GDM1 (cell line): ENCODE measurements around the gene BRD2.
A peak's percentile ranks its signal among the peaks of the same experiment; 100 is the strongest.

Experiments used
- DNase-seq: peaks from one replicate; lab custom pipeline; 2025; lab: John Stamatoyannopoulos, UW

Gene BRD2

DNA sequence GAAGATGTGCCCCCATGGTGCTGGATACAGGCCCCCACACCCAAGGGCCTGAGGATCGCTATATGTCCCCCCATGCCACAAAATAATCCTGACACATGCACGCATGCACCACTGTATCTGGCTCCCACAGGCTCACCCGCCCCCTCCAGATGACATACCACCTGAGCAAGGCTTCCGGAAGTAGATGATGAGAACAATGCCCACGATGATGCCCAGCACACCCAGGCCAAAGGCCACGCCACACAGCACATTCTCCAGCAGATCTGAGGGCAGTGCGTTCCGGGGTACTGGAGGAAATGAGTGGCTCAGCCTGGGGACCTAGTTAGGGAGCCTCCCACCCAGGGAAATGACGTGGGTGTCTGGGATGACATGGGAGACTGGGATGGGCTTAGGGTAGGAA lies 19.3 kb upstream of the BRD2 start:
- DNase-seq = no peak

DNA sequence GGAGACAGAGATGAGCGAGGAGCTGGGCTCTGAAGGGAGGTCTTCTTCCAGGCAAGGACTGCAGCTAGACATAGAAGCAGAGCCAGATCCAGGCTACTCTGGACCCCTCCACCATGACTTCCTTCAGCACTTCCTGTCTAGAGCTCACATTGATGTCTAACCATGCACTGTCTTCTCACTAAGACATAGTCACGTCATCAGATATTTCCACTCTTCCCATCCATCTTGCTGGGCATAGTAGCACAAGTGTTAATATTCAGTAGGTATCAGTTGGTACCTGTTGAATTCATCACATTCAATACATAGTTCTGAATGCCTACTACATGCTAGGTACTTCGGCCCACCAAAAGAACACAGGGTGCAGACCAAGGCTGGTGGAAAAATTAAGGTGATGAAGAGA lies 18.4 kb upstream of the BRD2 start:
- DNase-seq = no peak

DNA sequence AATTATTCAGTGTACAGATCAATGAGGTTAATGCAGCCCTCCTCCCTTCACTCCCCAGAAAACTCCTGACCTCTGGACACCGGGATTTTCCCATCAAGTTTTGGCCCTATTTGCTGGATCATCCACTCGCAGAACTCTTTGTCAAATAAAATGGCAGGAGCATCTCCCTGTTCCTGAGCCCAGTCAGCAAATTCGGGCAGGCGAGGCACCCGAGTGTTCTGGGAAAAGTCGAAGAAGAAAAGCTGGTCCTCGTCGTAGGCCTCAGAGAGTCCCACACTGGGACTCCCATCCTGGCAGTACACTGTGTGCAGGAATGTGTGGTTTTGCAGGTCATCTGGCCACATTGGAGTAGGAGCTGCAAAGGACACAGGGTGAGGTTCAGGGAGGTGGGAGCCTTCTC lies 17.9 kb upstream of the BRD2 start:
- DNase-seq = no peak

DNA sequence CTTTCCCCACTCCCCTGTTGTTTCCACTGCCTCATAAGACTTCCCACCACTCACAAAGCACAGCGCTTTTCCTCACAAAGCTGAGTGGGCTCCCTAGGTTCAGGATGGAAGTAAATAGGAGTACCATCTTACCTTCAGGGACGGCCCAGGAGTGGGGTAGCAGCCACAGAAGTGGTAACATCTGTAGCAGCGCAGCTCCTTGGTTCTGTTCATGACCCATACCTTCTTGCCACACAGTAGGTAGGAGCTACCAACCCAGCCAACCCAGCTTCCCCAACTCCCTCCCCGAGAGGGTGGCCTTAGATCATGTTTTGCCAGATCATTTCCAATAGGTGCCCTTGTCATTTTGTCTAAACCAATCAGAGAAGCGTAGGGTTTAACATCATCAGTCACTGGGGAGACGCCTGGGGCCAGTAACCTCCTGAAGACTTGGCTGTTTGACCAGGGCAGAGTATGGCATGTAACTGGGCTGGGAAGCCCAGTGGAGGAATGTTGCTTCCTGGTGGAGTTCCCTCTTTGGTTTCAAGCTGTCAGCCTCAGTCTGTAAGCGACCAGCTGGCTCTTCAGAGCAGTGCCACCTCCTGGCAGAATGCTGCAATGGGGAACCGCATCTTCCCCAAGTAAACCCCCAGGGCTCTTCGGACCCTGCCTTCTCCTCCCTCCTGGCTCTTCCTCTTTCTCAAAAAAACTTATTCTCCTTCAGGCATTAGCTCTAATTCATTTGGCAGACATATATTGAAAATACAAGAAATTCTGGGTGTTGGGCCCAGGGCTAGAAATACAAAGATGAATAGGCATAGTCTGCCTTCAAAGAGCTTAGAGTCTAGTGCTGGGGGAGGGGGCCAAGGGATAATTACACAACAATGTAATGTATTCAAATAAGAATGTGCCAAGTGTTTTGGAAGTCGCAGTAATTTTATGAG lies 15.3 kb upstream of the BRD2 start, which contains the start of gene HLA-DMA:
Gene HLA-DMA, minus strand, starts transcription at position 281 of the 923 bp plus-strand sequence. Its CDS starts 61 bp downstream, at position 220.
- DNase-seq = peak; percentile 98

DNA sequence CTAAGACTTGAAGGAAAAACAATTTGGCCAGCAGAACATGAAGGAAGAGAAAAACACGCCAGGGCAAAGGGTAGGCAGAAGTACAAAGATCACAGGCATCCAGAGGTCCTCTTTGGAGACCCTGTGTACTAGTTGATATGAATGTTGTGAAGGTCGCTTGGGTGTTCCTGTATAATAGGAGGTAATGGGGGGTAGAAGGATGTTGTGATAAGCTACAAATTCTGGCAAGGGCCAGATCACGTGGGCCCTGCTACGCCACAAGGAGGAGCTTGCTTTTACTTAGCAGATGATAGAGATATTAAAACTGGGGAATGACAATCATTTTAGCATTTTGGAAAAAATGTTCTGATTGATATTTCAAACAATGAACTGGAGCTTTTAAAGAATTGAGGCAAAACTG lies 14.6 kb upstream of the BRD2 start:
- DNase-seq = no peak

DNA sequence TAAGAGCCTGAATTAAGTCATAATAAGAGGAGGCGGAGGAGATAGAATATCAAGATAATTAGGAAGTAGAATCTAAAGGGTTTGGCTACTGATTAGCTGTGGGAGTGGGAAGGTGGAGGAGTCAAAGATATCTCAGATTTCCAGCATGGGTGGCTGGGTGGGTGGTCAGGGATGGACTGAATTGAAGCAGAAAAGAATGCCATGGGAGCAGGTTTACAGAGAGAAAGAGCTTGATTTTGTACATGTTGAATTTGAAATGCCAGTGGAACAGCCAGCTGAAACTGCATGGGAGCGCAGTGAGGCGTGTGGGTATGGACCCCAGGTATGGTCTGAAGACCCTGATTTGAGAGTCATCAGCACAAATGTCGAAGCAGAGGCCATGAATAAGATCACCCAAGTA lies 14.1 kb upstream of the BRD2 start:
- no peak for DNase-seq

DNA sequence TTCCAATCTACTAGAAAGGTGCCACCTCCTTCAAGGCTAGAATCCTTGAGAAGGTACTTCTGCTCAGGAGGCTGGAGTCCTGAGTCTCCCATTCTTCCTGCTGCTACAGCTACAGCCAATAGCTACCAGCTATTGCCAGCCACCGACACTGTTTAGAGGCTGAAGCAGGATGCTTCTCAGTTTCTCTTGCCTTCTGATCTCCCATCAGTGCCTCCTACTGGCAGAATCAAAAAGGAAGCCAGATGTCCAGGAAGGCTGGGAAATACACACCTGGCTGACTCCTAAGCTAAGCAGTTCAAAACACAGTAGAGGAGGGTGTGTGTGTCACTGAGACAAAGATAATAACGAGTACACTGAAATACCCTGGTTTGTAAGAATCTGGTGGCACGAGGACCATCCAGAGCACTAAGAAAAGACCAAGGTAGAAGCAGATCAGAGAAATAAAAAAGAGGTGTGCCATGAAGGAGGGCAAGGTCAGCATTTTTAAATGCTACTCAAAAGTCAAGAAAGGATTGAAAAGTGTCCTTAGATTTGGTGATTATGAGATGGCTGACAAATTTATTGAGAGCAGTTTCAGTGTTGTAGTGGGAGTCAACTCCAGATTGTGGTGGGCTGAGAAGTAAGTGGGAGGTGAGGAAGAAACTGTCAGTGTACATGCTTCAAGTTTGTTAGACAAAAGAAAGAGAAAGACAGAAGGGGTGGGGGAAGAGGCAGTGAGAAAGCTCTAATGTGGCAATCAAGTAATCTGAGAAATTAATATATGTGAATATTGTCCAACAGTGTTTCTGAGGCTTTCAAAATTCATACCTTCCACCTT lies 13.2 kb upstream of the BRD2 start:
- DNase-seq = peak; percentile 30

DNA sequence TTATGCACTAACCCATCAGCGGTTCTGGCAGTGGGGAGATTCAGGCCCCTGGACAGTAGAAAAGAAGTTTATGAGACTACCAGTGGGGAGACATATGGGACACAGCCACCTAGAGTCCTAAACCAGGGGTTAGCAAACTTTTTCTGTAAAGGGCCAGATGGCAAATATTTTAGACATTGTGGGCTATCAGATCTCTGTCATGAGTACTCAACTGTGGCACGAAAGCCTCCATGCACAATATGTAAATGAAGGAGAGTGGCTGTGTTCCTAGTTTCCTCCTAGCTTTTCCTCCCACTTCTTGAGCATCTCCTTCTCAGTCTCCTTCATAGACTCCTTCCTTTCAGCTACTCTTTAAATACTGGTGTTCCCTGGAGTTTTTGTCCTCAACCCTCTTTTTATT lies 12.2 kb upstream of the BRD2 start:
- no peak for DNase-seq

DNA sequence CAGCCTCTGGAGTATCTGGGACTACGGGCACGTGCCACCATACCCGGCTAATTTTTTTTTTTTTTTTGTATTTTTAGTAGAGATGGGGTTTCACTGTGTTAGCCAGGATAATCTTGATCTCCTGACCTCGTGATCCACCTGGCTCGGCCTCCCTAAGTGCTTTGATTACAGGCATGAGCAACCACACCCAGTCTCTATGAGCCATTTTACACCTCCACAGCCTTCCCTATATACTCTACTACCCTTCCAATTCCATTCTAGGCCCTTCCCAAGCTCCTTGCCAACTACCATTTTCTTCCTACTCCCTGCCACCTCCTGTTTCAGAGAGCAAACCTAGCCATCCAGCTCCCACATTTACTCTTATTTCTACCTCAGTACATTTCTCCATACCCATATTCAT lies 7.8 kb upstream of the BRD2 start:
- DNase-seq = no peak

DNA sequence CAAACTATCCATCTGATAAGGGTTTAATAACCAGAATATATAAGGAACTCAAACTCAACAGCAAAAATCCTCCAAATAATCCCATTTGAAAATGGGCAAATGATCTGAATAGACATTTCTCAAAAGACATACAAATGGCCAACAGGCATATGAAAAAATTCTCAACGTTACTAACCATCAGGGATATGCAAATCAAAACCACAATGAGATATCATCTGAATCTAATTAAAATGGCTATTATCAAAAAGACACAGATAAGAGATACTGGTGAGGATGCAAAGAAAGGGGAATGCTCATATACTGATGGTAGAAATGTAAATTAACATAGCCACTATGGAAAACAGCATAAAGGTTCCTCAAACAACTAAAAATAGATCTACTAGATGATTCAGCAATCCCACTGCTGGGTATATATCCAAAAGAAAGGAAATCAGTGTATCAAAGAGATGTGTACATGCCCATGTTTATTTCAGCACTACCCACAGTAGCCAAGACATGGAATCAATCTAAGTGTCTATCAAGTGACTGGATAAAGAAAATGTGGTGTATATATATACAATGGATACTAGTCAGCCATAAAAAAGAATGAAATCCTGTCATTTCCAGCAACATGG lies 6.1 kb upstream of the BRD2 start:
- no peak for DNase-seq

DNA sequence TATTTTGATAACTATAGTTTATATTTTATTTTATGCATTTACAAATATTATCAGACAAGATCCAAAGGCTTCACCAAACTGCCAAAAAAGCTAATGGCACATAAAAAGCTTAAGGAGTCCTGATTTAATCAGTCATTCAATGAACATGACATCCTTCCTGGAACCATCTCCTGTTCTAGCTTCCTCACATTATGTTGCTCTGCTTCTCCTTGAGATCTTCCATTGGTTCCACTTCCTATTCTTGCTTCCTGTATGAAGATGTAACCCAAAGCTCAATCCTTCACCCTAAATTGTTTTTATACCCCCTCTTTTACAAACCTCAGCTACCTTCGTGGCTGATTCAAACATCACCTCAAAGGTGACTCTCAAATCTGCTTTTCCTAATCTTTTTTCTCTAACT lies 4.5 kb upstream of the BRD2 start:
- DNase-seq = no peak

DNA sequence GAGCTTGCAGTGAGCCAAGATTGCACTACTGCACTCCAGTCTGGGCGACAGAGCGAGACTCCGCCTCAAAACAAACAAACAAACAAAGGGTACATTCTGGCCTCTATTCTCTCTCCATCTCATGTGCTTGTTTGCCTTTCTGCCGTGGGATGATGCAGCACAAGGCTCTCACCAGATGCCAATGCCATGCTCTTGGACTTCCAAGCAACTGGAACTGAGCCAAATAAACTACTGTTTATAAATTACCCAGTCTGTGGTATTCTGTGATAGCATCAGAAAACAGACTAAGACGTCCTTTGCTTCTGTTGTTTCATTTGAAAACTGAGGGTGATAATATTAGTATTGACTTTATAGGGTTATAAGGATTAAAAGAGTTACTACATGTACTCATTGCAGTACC lies 3.6 kb upstream of the BRD2 start:
- DNase-seq = no peak

DNA sequence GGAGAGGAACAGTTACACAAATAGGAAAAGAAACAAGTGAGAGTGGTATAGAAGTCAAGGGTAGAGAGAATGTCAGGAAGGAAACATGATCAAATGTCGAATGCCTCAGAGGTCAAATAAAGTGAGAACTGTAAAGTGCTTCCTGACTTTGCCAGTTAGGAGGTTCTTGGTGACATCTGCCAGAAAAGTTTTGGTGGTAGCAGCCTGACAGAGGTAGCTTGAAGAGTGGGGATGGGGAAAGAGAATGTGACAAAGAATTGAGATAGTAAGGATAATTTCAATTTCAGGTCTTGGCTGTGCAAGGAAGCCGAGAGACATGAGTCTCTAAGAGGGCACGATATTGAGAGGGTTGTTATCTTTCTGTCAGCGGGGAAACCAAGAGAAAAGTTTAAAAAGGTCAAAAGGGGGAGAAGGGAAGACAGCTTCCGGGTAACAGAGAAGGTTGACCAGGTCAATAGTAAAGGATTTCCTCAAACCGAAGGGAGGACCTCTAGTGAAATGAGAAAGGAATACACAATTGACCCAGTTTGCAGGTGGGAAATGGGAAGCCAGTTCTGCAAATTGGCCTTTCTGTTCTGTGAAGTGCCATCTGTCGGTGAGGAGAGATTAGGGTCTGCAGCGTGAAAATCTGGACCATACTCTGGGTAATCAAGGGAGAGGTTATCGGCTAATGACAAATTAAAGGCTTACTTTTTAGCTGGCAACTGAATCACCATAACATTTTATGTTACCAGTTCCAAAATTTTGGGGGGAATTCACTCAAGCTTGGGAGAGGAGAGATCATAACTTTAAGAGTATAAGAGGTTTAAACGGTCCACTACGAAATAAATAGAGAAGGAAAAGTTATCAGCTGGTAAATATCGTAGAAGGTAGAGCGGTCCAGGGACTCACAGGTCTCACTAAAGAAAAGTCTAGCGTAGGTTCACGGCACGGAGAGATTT lies 973 bp upstream of the BRD2 start:
- DNase-seq = peak; percentile 31

DNA sequence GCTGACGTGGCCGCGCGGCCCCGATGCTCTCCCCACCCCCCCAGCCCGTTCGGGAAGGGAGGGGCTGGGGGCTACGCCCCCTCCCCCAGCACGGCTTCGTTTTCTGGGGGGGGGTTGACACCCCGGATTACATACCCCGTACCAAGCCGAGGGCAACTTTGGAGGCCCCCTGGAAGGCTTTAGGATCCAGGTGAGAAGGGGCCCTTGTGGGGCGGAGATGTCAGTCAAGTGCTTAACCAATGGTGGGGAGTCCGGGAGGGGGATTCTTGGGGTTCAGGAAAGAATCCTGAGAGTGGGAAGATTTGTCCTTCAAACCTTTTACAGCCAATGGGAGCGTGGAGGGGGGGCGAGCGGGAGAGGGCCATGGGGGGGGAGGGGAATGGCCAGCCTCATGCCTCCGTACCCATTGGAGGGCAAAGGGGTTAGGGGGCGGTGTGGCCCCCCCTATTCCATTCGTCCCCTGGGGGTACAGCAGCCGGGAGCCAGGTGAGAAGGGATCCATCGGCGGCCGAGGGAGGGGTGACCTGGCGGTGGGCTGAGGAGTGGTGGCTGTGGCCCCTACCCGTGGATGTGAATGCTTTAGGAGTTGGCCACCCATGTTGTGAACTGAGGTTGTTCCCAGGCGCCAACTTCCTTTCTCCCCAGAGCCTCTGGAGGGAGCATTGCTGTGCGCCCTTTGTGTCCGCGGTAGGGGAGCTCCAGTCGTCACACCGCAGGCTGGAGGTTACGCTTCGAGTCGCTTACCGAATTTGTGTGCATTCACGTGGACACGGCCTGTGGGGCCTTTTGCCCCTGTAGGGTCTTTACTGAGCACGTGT lies 682 bp downstream of the BRD2 start:
- DNase-seq = peak; percentile 58

DNA sequence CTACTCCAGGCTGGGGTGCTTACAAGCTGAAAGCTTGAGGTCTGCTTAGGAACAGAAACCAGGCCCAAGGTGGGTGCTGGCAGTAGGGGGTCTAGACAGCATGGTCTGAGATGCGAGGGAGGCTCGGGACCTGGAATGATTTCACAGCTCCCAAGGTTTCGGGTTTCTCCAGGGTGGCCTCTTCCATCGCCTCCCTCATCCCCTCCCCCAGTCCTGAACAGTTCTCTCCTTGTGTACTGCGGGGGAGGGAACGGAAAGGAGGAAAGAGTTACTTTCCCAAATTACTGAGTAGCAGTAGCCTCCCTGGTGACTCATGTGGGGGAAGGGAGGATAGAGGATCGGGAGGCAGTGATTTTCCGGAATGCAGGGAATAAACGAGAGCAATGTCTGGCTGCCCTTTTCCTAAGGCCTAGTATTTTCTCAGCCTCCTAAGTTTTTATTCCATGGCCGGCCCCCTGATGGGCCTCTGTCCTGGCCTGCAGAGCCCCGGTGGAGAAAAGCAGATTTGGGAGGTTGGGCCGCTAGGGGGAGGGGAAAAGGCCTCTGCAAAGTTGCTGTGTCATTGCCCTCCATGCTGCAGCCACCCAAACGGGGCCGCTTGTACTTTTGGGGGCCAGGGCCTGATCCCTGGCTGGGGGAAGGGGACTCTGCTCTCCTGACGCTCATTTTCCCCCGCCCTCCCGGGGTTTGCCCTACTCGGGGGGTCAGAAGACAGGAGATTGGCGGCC lies 1.5 kb downstream of the BRD2 start:
- peak; percentile 74 for DNase-seq

DNA sequence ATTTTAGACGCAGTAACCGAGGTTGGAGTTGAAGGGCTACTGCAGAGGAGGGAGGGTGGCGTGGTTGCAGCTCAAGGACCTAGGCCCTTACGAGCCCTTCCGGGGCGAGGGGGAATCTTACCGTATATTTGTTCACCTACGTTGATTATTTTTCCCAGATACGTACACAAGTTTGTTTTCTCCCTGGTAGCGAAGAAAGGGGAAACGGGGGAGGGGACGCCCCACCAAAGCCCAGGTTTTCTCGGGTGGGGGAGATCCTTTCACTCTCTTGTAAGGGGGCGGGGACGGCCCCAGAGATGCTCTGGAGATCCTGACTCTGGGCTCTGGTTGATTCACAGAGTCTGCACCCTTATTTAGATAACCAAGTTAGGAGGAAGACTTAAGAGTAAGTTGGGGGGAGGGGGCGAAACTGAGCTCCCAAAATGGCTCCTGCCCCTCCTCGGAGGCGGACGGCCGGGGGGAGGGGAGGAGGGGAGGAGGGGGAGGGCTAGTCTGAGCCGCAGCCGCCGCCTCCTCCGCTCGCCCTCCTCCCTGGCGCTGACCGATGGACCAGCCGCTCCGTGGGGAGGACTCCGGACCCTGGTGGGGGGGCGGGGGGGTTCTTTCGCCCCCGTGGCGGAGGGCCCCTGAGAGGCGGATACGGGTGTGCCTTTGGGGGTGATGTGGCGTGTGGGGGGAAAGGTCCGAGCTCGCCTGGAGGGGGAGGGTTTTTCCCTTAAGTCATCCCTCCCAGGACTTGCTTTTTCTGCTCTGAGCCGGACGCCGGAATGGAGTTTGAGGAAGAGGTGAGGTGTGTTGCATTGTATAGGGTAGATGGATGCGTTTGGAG lies 2.2 kb downstream of the BRD2 start:
- peak; percentile 69 for DNase-seq

DNA sequence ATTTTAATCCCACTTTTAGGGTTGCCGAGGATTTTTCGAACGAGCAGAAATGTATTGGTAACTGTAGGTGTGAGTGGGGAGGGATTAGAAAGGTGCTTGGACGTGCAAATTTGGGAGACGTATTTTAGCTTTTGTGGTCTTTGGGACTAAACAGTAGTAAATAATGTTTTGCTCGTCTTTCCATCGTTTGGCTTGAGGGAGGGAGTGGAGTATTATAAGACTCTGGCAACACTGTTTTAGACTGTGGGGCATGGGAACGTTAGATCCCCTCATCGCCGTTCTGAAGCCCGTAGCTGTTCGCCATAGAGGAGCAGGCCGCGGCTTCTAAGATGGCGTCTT lies 2.8 kb downstream of the BRD2 start:
- no peak for DNase-seq

DNA sequence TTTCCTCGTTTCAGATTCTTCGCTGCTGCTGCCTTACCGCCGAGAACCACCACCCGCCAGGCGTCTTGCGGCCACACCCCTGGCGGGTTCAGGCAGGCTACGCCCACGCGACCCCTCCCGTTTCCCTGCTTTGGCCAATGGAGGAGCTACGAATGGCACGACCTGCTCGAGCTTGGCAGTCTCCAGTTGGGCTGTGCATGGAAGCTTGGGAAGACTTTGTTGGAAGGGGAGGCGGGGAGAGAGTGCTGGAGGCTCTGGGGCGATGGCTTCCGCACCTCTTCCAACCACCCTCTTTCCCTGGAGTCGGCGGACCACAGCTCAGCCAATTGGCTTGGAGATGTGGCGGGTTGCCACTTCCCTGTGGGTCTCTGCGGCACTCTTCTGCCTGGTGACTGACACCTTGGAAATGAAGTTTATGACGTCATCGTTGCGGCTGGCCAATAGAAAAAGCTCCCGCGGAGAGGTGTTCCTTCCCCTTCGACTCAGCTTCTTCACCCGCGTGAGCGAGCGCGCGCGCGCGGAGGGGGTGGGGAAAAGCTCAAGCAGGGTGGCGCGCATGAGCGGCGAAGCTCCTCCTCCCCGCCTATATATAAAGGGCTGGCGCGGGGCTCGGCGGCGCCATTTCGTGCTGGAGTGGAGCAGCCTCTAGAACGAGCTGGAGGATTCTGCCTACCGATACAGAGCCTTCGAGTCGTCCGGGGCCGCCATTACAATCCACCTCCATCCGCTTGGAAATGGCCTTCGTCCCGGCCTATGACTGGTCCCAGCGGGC lies 3.4 kb downstream of the BRD2 start:
- peak; percentile 99 for DNase-seq
